Measurements from ENCODE around the gene SEPTIN2. TPM values are rescaled to one million over a fixed set of nuclear protein-coding genes. Genes with fewer than 3 reads are reported as not detected.
A peak's percentile ranks its signal among the peaks of the same experiment; 100 is the strongest.
"Not testable (repeated sequence)": the region's sequence is repeated elsewhere in the genome, so short reads cannot be mapped to it uniquely, and the experiment has no call there.

Gene SEPTIN2
- total RNA-seq, 1 donor from 2014 or later, result 264 TPM

- H3K4me1 ChIP-seq, result peaks cover 63% of the 10 kb centered on the region
- H3K36me3 ChIP-seq, result no peaks in the 10 kb centered on the region
- no peaks in the 10 kb centered on the region for H3K9me3 ChIP-seq
- no peaks in the 10 kb centered on the region for H3K27me3 ChIP-seq
- DNase-seq (no peak), ATAC-seq (no peak)
- peak overlapping the region; percentile 84 for H3K4me3 ChIP-seq
- TF ChIP-seq, protein P1, sequence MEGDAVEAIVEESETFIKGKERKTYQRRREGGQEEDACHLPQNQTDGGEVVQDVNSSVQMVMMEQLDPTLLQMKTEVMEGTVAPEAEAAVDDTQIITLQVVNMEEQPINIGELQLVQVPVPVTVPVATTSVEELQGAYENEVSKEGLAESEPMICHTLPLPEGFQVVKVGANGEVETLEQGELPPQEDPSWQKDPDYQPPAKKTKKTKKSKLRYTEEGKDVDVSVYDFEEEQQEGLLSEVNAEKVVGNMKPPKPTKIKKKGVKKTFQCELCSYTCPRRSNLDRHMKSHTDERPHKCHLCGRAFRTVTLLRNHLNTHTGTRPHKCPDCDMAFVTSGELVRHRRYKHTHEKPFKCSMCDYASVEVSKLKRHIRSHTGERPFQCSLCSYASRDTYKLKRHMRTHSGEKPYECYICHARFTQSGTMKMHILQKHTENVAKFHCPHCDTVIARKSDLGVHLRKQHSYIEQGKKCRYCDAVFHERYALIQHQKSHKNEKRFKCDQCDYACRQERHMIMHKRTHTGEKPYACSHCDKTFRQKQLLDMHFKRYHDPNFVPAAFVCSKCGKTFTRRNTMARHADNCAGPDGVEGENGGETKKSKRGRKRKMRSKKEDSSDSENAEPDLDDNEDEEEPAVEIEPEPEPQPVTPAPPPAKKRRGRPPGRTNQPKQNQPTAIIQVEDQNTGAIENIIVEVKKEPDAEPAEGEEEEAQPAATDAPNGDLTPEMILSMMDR (IDR thresholded peaks at IDR 0.05), result no peak
- H3K27ac ChIP-seq, result peak overlapping the region; percentile 99
- intact Hi-C loops (cut with DNase I), result no loop called here
Measured at GRCh38 chr2:241316825-241317224, 1.1 kb downstream of the SEPTIN2 start.

- Histone ChIP-seq H3K4me1 (peaks cover 69% of the 10 kb centered on the region), H3K9me3 (no peaks in the 10 kb centered on the region), H3K27me3 (no peaks in the 10 kb centered on the region), H3K4me3 (peak overlapping the region; percentile 84), H3K27ac (peak overlapping the region; percentile 99), H3K36me3 (no peaks in the 10 kb centered on the region)
- intact Hi-C loops (cut with DNase I), result no loop called here
- TF ChIP-seq, protein P1 (IDR thresholded peaks at IDR 0.05), result no peak
- ATAC-seq (no peak), DNase-seq (no peak)
Measured at GRCh38 chr2:241317391-241317790, 1.7 kb downstream of the SEPTIN2 start.

GRCh38 chr2:241318830-241319229 lies 3.1 kb downstream of the SEPTIN2 start:
- ATAC-seq; H3K36me3 ChIP-seq; H3K27ac ChIP-seq; intact Hi-C loops (cut with DNase I); H3K27me3 ChIP-seq; H3K9me3 ChIP-seq; DNase-seq: not testable (repeated sequence)
- H3K4me1 ChIP-seq, result peaks cover 63% of the 10 kb centered on the region
- peak overlapping the region; percentile 84 for H3K4me3 ChIP-seq

DNA sequence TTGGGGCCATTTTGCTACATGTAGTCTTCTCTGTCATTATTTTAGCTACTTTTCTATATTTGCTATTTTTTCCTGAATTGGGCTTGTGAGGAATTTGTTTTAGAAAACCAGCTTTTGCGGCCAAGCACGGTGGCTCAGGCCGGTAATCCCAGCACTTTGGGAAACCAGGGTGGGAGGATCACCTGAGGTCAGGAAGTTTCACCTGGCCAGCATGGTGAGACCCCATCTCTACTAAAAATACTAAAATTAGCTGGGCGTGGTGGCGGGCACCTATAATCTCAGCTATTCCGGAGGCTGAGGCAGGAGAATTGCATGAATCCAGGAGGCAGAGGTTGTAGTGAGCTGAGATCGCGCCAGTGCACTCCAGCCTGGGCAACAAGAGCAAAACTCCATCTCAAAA lies 4.7 kb downstream of the SEPTIN2 start:
- ATAC-seq, result no peak

GRCh38 chr2:241321033-241321432 lies 5.3 kb downstream of the SEPTIN2 start:
- H3K4me1 ChIP-seq, result peaks cover 67% of the 10 kb centered on the region
- no peaks in the 10 kb centered on the region for H3K27me3 ChIP-seq
- H3K4me3 ChIP-seq, result no peak overlapping the region
- no peak for ATAC-seq
- DNase-seq, result no peak
- TF ChIP-seq, protein P1 (IDR thresholded peaks at IDR 0.05), result no peak
- no peaks in the 10 kb centered on the region for H3K9me3 ChIP-seq
- intact Hi-C loops (cut with DNase I), result no loop called here
- no peak overlapping the region for H3K27ac ChIP-seq
- H3K36me3 ChIP-seq, result peaks cover 17% of the 10 kb centered on the region

More for the DNA sequence above, 4.7 kb downstream of the SEPTIN2 start:
- Histone ChIP-seq H3K36me3 (peaks cover 11% of the 10 kb centered on the region), H3K27me3 (no peaks in the 10 kb centered on the region), H3K27ac (no peak overlapping the region), H3K9me3 (no peaks in the 10 kb centered on the region), H3K4me1 (peaks cover 67% of the 10 kb centered on the region), H3K4me3 (no peak overlapping the region)
- TF ChIP-seq, protein P1 (IDR thresholded peaks at IDR 0.05), result no peak
- intact Hi-C loops (cut with DNase I), result no loop called here
- DNase-seq, result no peak

GRCh38 chr2:241321886-241322285 lies 6.2 kb downstream of the SEPTIN2 start:
- Histone ChIP-seq H3K4me3 (no peak overlapping the region), H3K27ac (peak overlapping the region; percentile 6), H3K4me1 (peaks cover 65% of the 10 kb centered on the region), H3K36me3 (peaks cover 25% of the 10 kb centered on the region), H3K27me3 (no peaks in the 10 kb centered on the region), H3K9me3 (no peaks in the 10 kb centered on the region)
- no peak for DNase-seq
- TF ChIP-seq, protein P1 (IDR thresholded peaks at IDR 0.05), result no peak
- ATAC-seq, result no peak
- intact Hi-C loops (cut with DNase I), result no loop called here

Data from upper lobe of right lung (tissue), 1 donor.